Measurements from ENCODE around the gene CPSF7. TPM values are rescaled to one million over a fixed set of nuclear protein-coding genes. Genes with fewer than 3 reads are reported as not detected.

Gene CPSF7
- total RNA-seq, 1 donor from 2014 or later: 75.8 TPM

GRCh38 chr11:61447601-61448551 lies 18.1 kb upstream of the CPSF7 start:
- ATAC-seq (no peak), DNase-seq (no peak)
- no peaks in the 10 kb centered on the region for H3K27me3 ChIP-seq
- H3K4me1 ChIP-seq: no peaks in the 10 kb centered on the region
- peaks cover 68% of the 10 kb centered on the region for H3K36me3 ChIP-seq
- no peak overlapping the region for H3K27ac ChIP-seq
- TF ChIP-seq CTCF (IDR thresholded peaks at IDR 0.05): no peak
- no peak overlapping the region for H3K4me3 ChIP-seq
- no peaks in the 10 kb centered on the region for H3K9me3 ChIP-seq
- intact Hi-C loops (cut with DNase I): no loop called here

GRCh38 chr11:61446211-61446651 lies 16.5 kb upstream of the CPSF7 start:
- H3K36me3 ChIP-seq: peaks cover 81% of the 10 kb centered on the region
- ATAC-seq: peak; percentile 97
- intact Hi-C loops (cut with DNase I): no loop called here
- peak overlapping the region; percentile 37 for H3K27ac ChIP-seq
- H3K9me3 ChIP-seq: no peaks in the 10 kb centered on the region
- no peaks in the 10 kb centered on the region for H3K27me3 ChIP-seq
- H3K4me3 ChIP-seq: no peak overlapping the region
- no peaks in the 10 kb centered on the region for H3K4me1 ChIP-seq
- peak; percentile 84 for TF ChIP-seq CTCF (IDR thresholded peaks at IDR 0.05)
- DNase-seq: peak; percentile 93

- intact Hi-C loops (cut with DNase I): no loop called here
- peaks cover 84% of the 10 kb centered on the region for H3K36me3 ChIP-seq
- no peak for DNase-seq
- H3K27ac ChIP-seq: no peak overlapping the region
- H3K27me3 ChIP-seq: no peaks in the 10 kb centered on the region
- H3K4me3 ChIP-seq: no peak overlapping the region
- H3K9me3 ChIP-seq: no peaks in the 10 kb centered on the region
- no peak for TF ChIP-seq CTCF (IDR thresholded peaks at IDR 0.05)
- no peaks in the 10 kb centered on the region for H3K4me1 ChIP-seq
- ATAC-seq: no peak
These were observed 15.7 kb upstream of the CPSF7 start for GRCh38 chr11:61445516-61445915.

- Histone ChIP-seq H3K36me3 (peaks cover 93% of the 10 kb centered on the region), H3K9me3 (no peaks in the 10 kb centered on the region), H3K27ac (no peak overlapping the region), H3K27me3 (no peaks in the 10 kb centered on the region), H3K4me3 (no peak overlapping the region), H3K4me1 (no peaks in the 10 kb centered on the region)
- no peak for ATAC-seq
- DNase-seq: no peak
- no peak for TF ChIP-seq CTCF (IDR thresholded peaks at IDR 0.05)
- intact Hi-C loops (cut with DNase I): no loop called here
These were observed 12.8 kb upstream of the CPSF7 start for GRCh38 chr11:61442616-61443015.

GRCh38 chr11:61439615-61440014 lies 9.8 kb upstream of the CPSF7 start:
- no peak overlapping the region for H3K4me3 ChIP-seq
- intact Hi-C loops (cut with DNase I): no loop called here
- peaks cover 10% of the 10 kb centered on the region for H3K4me1 ChIP-seq
- TF ChIP-seq CTCF (IDR thresholded peaks at IDR 0.05): no peak
- H3K27me3 ChIP-seq: no peaks in the 10 kb centered on the region
- H3K27ac ChIP-seq: no peak overlapping the region
- DNase-seq (no peak), ATAC-seq (no peak)
- H3K36me3 ChIP-seq: peaks cover 76% of the 10 kb centered on the region
- H3K9me3 ChIP-seq: no peaks in the 10 kb centered on the region

Data from upper lobe of right lung (tissue), 1 donor.